ENCODE results near the gene VTI1A. TPM values are rescaled to one million over a fixed set of nuclear protein-coding genes. Genes with fewer than 3 reads are reported as not detected.
A peak's percentile ranks its signal among the peaks of the same experiment; 100 is the strongest.

VTI1A gene
- total and polyA plus RNA-seq, 9 donors: 8.8 to 23.5 (median 13.4) TPM

GRCh38 chr10:112700215-112700671 lies 253.2 kb downstream of the VTI1A start:
- no peaks in the 10 kb centered on the region for H3K27me3 ChIP-seq (ENCODE audit: control insufficient read depth, insufficient read depth, low read length)
- H3K36me3 ChIP-seq (ENCODE audit: control insufficient read depth, insufficient read depth, low read length): no peaks in the 10 kb centered on the region
- no peak overlapping the region for H3K4me3 ChIP-seq (ENCODE audit: low read length)
- H3K27ac ChIP-seq (ENCODE audit: low read length): peak overlapping the region; percentile 29
- peaks cover 11% of the 10 kb centered on the region for H3K4me1 ChIP-seq (ENCODE audit: control insufficient read depth, insufficient read depth, low read length)
- DNase-seq: peak; percentile 85
- H3K9me3 ChIP-seq (replicated peaks; ENCODE audit: control insufficient read depth, low read depth, low read length): no peaks in the 10 kb centered on the region

DNA sequence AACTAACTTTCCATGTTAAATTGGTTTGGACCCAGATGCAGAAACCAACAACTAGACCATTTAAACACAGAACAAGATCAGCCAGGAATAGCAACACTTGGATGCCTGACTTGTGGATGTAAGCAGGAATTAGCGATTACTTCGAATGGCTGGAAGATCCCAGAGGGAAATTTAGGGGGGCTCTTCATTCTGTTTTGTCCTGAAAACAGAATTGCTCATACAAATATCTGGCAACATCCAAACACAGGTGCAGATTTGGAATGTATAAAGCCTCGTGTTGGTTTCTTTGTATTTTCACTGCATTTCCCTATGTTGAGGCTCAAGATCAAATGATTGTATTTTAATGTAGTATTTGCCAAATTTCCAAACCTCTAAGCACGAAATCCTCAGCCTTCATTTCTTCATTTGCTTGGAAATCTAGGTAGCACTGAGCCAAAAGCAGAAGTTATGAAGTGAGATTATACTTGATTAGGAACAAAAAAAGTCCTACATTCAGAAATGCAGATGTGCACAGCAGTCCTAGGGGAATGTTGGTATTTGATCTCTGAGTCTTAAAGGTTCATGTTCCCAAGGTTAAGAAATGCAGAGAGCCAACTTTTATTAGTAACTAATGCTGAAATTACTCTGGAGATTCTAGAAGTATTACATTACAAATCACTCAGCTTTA lies 254.3 kb downstream of the VTI1A start:
- peak; percentile 98 for DNase-seq
- Histone ChIP-seq H3K27me3 (ENCODE audit: control insufficient read depth, insufficient read depth, low read length) (no peaks in the 10 kb centered on the region), H3K9me3 (replicated peaks; ENCODE audit: control insufficient read depth, low read depth, low read length) (no peaks in the 10 kb centered on the region), H3K27ac (ENCODE audit: low read length) (peak overlapping the region; percentile 32), H3K36me3 (ENCODE audit: control insufficient read depth, insufficient read depth, low read length) (no peaks in the 10 kb centered on the region), H3K4me3 (ENCODE audit: low read length) (no peak overlapping the region), H3K4me1 (ENCODE audit: control insufficient read depth, insufficient read depth, low read length) (peaks cover 11% of the 10 kb centered on the region)
- no CpG with 5 or more reads among the region's 4 CpGs for WGBS (ENCODE audit: insufficient coverage)

- no CpG with 5 or more reads among the region's 2 CpGs for WGBS (ENCODE audit: insufficient coverage)
- no peak for DNase-seq
- Histone ChIP-seq H3K4me3 (ENCODE audit: low read length) (no peak overlapping the region), H3K27ac (ENCODE audit: low read length) (peak overlapping the region; percentile 32), H3K9me3 (replicated peaks; ENCODE audit: control insufficient read depth, low read depth, low read length) (no peaks in the 10 kb centered on the region), H3K36me3 (ENCODE audit: control insufficient read depth, insufficient read depth, low read length) (no peaks in the 10 kb centered on the region), H3K4me1 (ENCODE audit: control insufficient read depth, insufficient read depth, low read length) (peaks cover 11% of the 10 kb centered on the region), H3K27me3 (ENCODE audit: control insufficient read depth, insufficient read depth, low read length) (no peaks in the 10 kb centered on the region)
Measured at GRCh38 chr10:112701878-112702255, 254.9 kb downstream of the VTI1A start.

- DNase-seq: no peak
- Histone ChIP-seq H3K4me3 (ENCODE audit: low read length) (no peak overlapping the region), H3K36me3 (ENCODE audit: control insufficient read depth, insufficient read depth, low read length) (no peaks in the 10 kb centered on the region), H3K27ac (ENCODE audit: low read length) (no peak overlapping the region), H3K9me3 (replicated peaks; ENCODE audit: control insufficient read depth, low read depth, low read length) (no peaks in the 10 kb centered on the region), H3K27me3 (ENCODE audit: control insufficient read depth, insufficient read depth, low read length) (no peaks in the 10 kb centered on the region), H3K4me1 (ENCODE audit: control insufficient read depth, insufficient read depth, low read length) (peaks cover 2% of the 10 kb centered on the region)
- WGBS (ENCODE audit: insufficient coverage): 91% methylated on average over 6 of the region's 6 CpGs
Measured at GRCh38 chr10:112706577-112706976, 259.6 kb downstream of the VTI1A start.

DNA sequence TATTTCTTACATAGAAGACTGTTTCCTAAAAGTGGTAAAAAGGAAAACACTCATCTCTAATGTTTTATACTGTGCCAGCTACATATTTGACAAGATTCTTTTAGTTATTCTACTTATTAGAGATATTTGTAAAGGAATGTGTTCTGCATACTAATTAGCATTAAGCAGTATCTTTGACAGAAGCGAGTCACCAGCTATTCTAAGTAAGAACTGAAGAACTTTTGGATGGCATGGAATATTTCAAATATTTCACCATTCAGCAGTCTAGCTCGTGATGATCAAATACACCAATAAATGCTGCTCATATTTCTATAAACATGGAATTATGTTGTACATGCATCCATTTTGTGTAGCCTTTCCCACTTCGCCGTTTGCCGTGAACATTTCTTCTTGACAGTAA lies 261.4 kb downstream of the VTI1A start:
- Histone ChIP-seq H3K27ac (ENCODE audit: low read length) (no peak overlapping the region), H3K4me1 (ENCODE audit: control insufficient read depth, insufficient read depth, low read length) (no peaks in the 10 kb centered on the region), H3K9me3 (replicated peaks; ENCODE audit: control insufficient read depth, low read depth, low read length) (no peaks in the 10 kb centered on the region), H3K27me3 (ENCODE audit: control insufficient read depth, insufficient read depth, low read length) (no peaks in the 10 kb centered on the region), H3K36me3 (ENCODE audit: control insufficient read depth, insufficient read depth, low read length) (no peaks in the 10 kb centered on the region), H3K4me3 (ENCODE audit: low read length) (no peak overlapping the region)
- no CpG with 5 or more reads among the region's 5 CpGs for WGBS (ENCODE audit: insufficient coverage)
- DNase-seq: no peak

DNA sequence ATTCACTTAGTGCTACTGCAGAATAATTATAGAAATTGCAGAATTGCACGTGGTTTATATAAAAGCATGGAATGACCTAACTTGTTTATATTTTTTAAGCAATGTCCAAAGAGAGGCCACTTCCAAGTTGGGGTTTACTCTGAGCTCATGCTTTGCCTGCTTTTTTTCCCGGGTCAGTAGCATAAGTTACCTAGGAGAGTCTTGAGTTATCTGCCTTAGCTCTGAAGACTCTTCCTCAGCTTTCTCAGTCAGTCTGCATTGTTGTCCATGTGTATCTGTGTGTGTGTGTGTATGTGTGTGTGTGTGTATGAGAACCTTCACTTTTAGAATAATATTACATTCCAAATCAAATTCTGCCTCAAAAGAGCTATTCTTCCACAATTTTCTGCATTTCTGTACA lies 263.5 kb downstream of the VTI1A start:
- DNase-seq: no peak
- Histone ChIP-seq H3K27me3 (ENCODE audit: control insufficient read depth, insufficient read depth, low read length) (no peaks in the 10 kb centered on the region), H3K27ac (ENCODE audit: low read length) (no peak overlapping the region), H3K36me3 (ENCODE audit: control insufficient read depth, insufficient read depth, low read length) (no peaks in the 10 kb centered on the region), H3K4me3 (ENCODE audit: low read length) (no peak overlapping the region), H3K4me1 (ENCODE audit: control insufficient read depth, insufficient read depth, low read length) (no peaks in the 10 kb centered on the region), H3K9me3 (replicated peaks; ENCODE audit: control insufficient read depth, low read depth, low read length) (no peaks in the 10 kb centered on the region)
- 83% methylated on average over 1 of the region's 2 CpGs for WGBS (ENCODE audit: insufficient coverage)

DNA sequence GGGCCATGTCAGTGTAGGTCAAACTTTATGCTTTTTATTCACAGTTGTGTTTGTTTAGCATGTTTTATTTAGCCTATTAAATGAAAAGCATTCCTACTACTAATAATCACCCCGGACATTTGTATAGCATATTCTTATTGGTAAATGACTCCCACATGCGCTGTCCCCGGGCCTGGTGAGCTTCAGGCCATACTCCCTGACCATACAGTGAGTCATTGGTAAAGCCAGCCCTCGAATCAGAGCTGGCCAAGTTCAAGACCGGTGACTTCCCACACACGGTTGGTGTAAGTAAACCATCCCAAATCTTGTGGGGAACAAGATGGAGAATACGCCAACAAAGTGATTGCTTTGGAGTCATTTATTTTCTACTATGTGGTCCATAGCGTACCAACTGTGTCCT lies 264.4 kb downstream of the VTI1A start:
- Histone ChIP-seq H3K4me3 (ENCODE audit: low read length) (no peak overlapping the region), H3K27me3 (ENCODE audit: control insufficient read depth, insufficient read depth, low read length) (no peaks in the 10 kb centered on the region), H3K4me1 (ENCODE audit: control insufficient read depth, insufficient read depth, low read length) (no peaks in the 10 kb centered on the region), H3K9me3 (replicated peaks; ENCODE audit: control insufficient read depth, low read depth, low read length) (no peaks in the 10 kb centered on the region), H3K36me3 (ENCODE audit: control insufficient read depth, insufficient read depth, low read length) (peaks cover 4% of the 10 kb centered on the region), H3K27ac (ENCODE audit: low read length) (no peak overlapping the region)
- WGBS (ENCODE audit: insufficient coverage): 85% methylated on average over 4 of the region's 8 CpGs
- no peak for DNase-seq

DNA sequence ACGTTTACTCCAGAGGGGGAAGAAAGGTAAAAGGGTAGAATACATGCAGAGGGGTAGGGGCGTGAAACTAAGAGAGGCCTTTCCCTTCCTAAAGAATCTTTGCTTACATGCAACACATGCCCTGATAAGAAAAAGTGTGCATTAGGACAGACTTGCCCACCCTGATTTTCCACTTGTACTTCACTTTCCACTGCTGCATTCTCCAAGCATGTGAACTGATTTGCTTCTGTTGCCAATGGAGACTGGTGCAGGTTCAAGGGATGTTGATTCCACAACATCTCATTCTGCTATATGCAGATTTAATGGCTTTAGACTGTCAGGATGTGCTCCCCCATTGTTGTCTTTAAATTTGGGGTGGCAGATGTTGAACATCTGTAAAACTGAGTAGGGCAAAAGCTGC lies 265.5 kb downstream of the VTI1A start:
- Histone ChIP-seq H3K4me3 (ENCODE audit: low read length) (no peak overlapping the region), H3K36me3 (ENCODE audit: control insufficient read depth, insufficient read depth, low read length) (peaks cover 4% of the 10 kb centered on the region), H3K9me3 (replicated peaks; ENCODE audit: control insufficient read depth, low read depth, low read length) (no peaks in the 10 kb centered on the region), H3K27me3 (ENCODE audit: control insufficient read depth, insufficient read depth, low read length) (no peaks in the 10 kb centered on the region), H3K4me1 (ENCODE audit: control insufficient read depth, insufficient read depth, low read length) (no peaks in the 10 kb centered on the region), H3K27ac (ENCODE audit: low read length) (no peak overlapping the region)
- no CpG with 5 or more reads among the region's 2 CpGs for WGBS (ENCODE audit: insufficient coverage)
- DNase-seq: no peak

- H3K36me3 ChIP-seq (ENCODE audit: control insufficient read depth, insufficient read depth, low read length): peaks cover 4% of the 10 kb centered on the region
- H3K4me1 ChIP-seq (ENCODE audit: control insufficient read depth, insufficient read depth, low read length): no peaks in the 10 kb centered on the region
- no peaks in the 10 kb centered on the region for H3K9me3 ChIP-seq (replicated peaks; ENCODE audit: control insufficient read depth, low read depth, low read length)
- H3K4me3 ChIP-seq (ENCODE audit: low read length): no peak overlapping the region
- H3K27me3 ChIP-seq (ENCODE audit: control insufficient read depth, insufficient read depth, low read length): no peaks in the 10 kb centered on the region
- H3K27ac ChIP-seq (ENCODE audit: low read length): no peak overlapping the region
- no peak for DNase-seq
- WGBS (ENCODE audit: insufficient coverage): no CpG with 5 or more reads among the region's 2 CpGs
Measured at GRCh38 chr10:112713411-112713810, 266.4 kb downstream of the VTI1A start.

DNA sequence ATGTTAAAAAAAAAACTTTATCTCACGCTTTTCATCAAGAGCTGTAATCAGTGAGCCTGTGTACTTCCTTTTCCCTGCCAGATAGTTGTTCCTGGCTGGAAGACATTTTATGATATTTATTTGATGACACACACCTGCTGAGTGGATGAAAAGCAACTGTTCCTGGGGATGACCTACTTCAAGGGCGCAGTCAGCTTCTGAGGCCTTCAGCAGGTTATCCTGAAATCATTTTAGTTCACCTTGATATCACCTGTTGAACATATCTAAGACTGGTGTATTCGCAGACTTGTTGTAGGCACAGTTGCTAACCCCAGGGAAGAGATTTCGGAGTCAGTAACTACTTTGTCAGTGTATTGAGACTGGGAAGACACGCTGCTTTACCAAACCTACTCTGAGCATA lies 268.6 kb downstream of the VTI1A start:
- 93% methylated on average over 3 of the region's 5 CpGs for WGBS (ENCODE audit: insufficient coverage)
- Histone ChIP-seq H3K4me3 (ENCODE audit: low read length) (no peak overlapping the region), H3K4me1 (ENCODE audit: control insufficient read depth, insufficient read depth, low read length) (no peaks in the 10 kb centered on the region), H3K36me3 (ENCODE audit: control insufficient read depth, insufficient read depth, low read length) (peaks cover 4% of the 10 kb centered on the region), H3K27ac (ENCODE audit: low read length) (no peak overlapping the region), H3K9me3 (replicated peaks; ENCODE audit: control insufficient read depth, low read depth, low read length) (no peaks in the 10 kb centered on the region), H3K27me3 (ENCODE audit: control insufficient read depth, insufficient read depth, low read length) (no peaks in the 10 kb centered on the region)
- DNase-seq: no peak

- no peak for DNase-seq
- Histone ChIP-seq H3K27ac (ENCODE audit: low read length) (no peak overlapping the region), H3K9me3 (replicated peaks; ENCODE audit: control insufficient read depth, low read depth, low read length) (no peaks in the 10 kb centered on the region), H3K36me3 (ENCODE audit: control insufficient read depth, insufficient read depth, low read length) (peaks cover 4% of the 10 kb centered on the region), H3K4me3 (ENCODE audit: low read length) (no peak overlapping the region), H3K4me1 (ENCODE audit: control insufficient read depth, insufficient read depth, low read length) (no peaks in the 10 kb centered on the region), H3K27me3 (ENCODE audit: control insufficient read depth, insufficient read depth, low read length) (no peaks in the 10 kb centered on the region)
- WGBS (ENCODE audit: insufficient coverage): 79% methylated on average over 2 of the region's 3 CpGs
Measured at GRCh38 chr10:112716076-112716475, 269.1 kb downstream of the VTI1A start.
